NCI-H345 (cell line): ENCODE results near the gene DPY19L3.

Source experiments
- DNase-seq: peaks from one replicate; lab custom pipeline; 2025; lab: John Stamatoyannopoulos, UW

The DPY19L3 gene

GRCh38 chr19:32519023-32519422 lies 113.5 kb downstream of the DPY19L3 start:
- no peak for DNase-seq

GRCh38 chr19:32522967-32523366 lies 117.4 kb downstream of the DPY19L3 start:
- no peak for DNase-seq

GRCh38 chr19:32526895-32527294 lies 121.3 kb downstream of the DPY19L3 start:
- DNase-seq, result no peak

- DNase-seq, result no peak
These were observed 125.2 kb downstream of the DPY19L3 start for GRCh38 chr19:32530773-32531172.

- DNase-seq, result no peak
These were observed 126.7 kb downstream of the DPY19L3 start for GRCh38 chr19:32532233-32532632.
